SK-N-SH treated with all-trans-retinoic acid at 6 μM for 48 hours (cell line): ENCODE results near the gene G3BP2.

Experiments used
- ATAC-seq: fragments of 200-7000 bp; cut with Tn5 transposase; 3 replicates; pipeline ENCODE4 v1.9.1; 2020; ENCODE audit warnings: mild to moderate bottlenecking, moderate library complexity
- ARNTL ChIP-seq: fragments of 450-650 bp; formaldehyde crosslinking; IDR thresholded peaks from 2 replicates; pipeline ENCODE4 v1.5.0; 2020; ENCODE audit warnings: low read depth, mild to moderate bottlenecking, moderate library complexity, borderline replicate concordance
- BACH2 ChIP-seq: fragments of 250-450 bp; sonication (Bioruptor Pico); IDR thresholded peaks from 2 replicates; pipeline ENCODE4 v1.9.0; 2021; ENCODE audit warnings: mild to moderate bottlenecking, borderline replicate concordance
- ESRRG ChIP-seq: fragments of 250-450 bp; sonication (Bioruptor Pico); IDR thresholded peaks from 2 replicates; pipeline ENCODE4 v1.6.1; 2021; ENCODE audit warnings: mild to moderate bottlenecking
- GLIS3 ChIP-seq: fragments of 250-450 bp; sonication (Bioruptor Pico); IDR thresholded peaks from 2 replicates; pipeline ENCODE4 v1.5.0; 2020; ENCODE audit warnings: mild to moderate bottlenecking, moderate library complexity
- ISL1 ChIP-seq: fragments of 250-450 bp; sonication (Bioruptor Pico); IDR thresholded peaks from 2 replicates; pipeline ENCODE4 v2.1.2; 2022; ENCODE audit warnings: mild to moderate bottlenecking, moderate library complexity
- OSR1 ChIP-seq: fragments of 250-450 bp; sonication (Bioruptor Pico); IDR thresholded peaks from 2 replicates; pipeline ENCODE4 v1.8.0; 2022; ENCODE audit warnings: moderate library complexity, mild to moderate bottlenecking, inconsistent platforms
- PPARA ChIP-seq: fragments of 250-450 bp; sonication (Bioruptor Pico); IDR thresholded peaks from 2 replicates; pipeline ENCODE4 v1.5.0; 2020; ENCODE audit warnings: mild to moderate bottlenecking, borderline replicate concordance
- RARB ChIP-seq: fragments of 250-450 bp; sonication (Bioruptor Pico); IDR thresholded peaks from 2 replicates; pipeline ENCODE4 v1.8.0; 2021; ENCODE audit warnings: mild to moderate bottlenecking, moderate library complexity
- SNAI2 ChIP-seq: fragments of 250-450 bp; sonication (Bioruptor Pico); IDR thresholded peaks from 2 replicates; pipeline ENCODE4 v1.5.0; 2020; ENCODE audit warnings: mild to moderate bottlenecking, moderate library complexity
- TCF4 ChIP-seq: fragments of 250-450 bp; sonication (Bioruptor Pico); IDR thresholded peaks from 2 replicates; pipeline ENCODE4 v1.8.0; 2021; ENCODE audit warnings: mild to moderate bottlenecking, moderate library complexity, borderline replicate concordance
- TOX ChIP-seq: fragments of 250-450 bp; sonication (Bioruptor Pico); IDR thresholded peaks from 2 replicates; pipeline ENCODE4 v1.8.0; 2021; ENCODE audit warnings: mild to moderate bottlenecking, moderate library complexity, borderline replicate concordance
- ZC3H10 ChIP-seq: fragments of 250-450 bp; sonication (Bioruptor Pico); IDR thresholded peaks from 2 replicates; pipeline ENCODE4 v1.5.1; 2021; ENCODE audit warnings: mild to moderate bottlenecking, moderate library complexity
- ZFP3 ChIP-seq: fragments of 250-450 bp; sonication (Bioruptor Pico); IDR thresholded peaks from 2 replicates; pipeline ENCODE4 v1.5.0; 2020; ENCODE audit warnings: mild to moderate bottlenecking, moderate library complexity
- ZFP30 ChIP-seq: fragments of 450-650 bp; formaldehyde crosslinking; IDR thresholded peaks from 2 replicates; pipeline ENCODE4 v1.5.0; 2022; ENCODE audit warnings: mild to moderate bottlenecking, moderate library complexity
- ZNF565 ChIP-seq: fragments of 450-650 bp; formaldehyde crosslinking; conservative IDR thresholded peaks from 2 replicates; pipeline ENCODE4 v1.5.0; 2020; ENCODE audit warnings: low read depth, mild to moderate bottlenecking, moderate library complexity
- ZNF70 ChIP-seq: fragments of 450-650 bp; formaldehyde crosslinking; IDR thresholded peaks from 2 replicates; pipeline ENCODE4 v1.5.0; 2020; ENCODE audit warnings: mild to moderate bottlenecking, moderate library complexity
- ZNF8 ChIP-seq: fragments of 450-650 bp; formaldehyde crosslinking; IDR thresholded peaks from 2 replicates; pipeline ENCODE4 v1.5.0; 2020; ENCODE audit warnings: mild to moderate bottlenecking, moderate library complexity
- TF ChIP-seq, protein P1 (sequence below): fragments of 250-450 bp; sonication (Bioruptor Pico); IDR thresholded peaks from 2 replicates; pipeline ENCODE4 v1.5.1; 2020; ENCODE audit warnings: low read depth, mild to moderate bottlenecking, moderate library complexity
- TF ChIP-seq, protein P2 (sequence below): fragments of 250-450 bp; sonication (Bioruptor Pico); IDR thresholded peaks from 2 replicates; pipeline ENCODE4 v1.8.0; 2021; ENCODE audit warnings: low read depth, mild to moderate bottlenecking, moderate library complexity, borderline replicate concordance
- TF ChIP-seq, protein P3 (sequence below): fragments of 250-450 bp; sonication (Bioruptor Pico); IDR thresholded peaks from 2 replicates; pipeline ENCODE4 v1.5.1; 2021; ENCODE audit warnings: mild to moderate bottlenecking, moderate library complexity
- TF ChIP-seq, protein P4 (sequence below): fragments of 250-450 bp; sonication (Bioruptor Pico); IDR thresholded peaks from 2 replicates; pipeline ENCODE4 v1.5.0; 2020; ENCODE audit warnings: mild to moderate bottlenecking, moderate library complexity
- TF ChIP-seq, protein P5 (sequence below): fragments of 250-450 bp; sonication (Bioruptor Pico); IDR thresholded peaks from 2 replicates; pipeline ENCODE4 v1.8.0; 2020; ENCODE audit warnings: mild to moderate bottlenecking, moderate library complexity, borderline replicate concordance

Gene G3BP2

DNA sequence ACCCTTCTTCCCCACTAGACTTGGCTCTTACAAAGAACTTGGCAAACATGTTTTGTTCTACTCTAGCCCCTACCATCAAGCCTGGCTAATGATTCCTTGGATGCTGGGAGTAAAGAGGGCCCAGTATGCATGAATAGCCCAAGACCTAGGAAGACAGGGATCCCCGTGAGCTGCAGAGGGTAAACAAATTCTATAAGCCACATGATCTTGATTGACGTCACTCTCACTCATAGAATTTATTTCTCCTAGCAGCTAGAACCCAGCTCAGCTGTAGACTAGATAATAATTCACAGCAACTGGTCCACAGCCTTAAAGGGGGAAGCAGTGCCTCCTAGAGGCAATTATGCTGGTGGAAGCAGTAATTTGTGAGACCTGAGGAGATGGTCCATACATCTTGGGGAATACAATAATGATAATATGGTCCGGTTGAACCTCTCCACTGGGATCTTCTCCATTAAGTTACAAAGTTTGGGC, 35.0 kb upstream of the G3BP2 start:
- peak; percentile 63 for ATAC-seq
- TF ChIP-seq, protein P1, sequence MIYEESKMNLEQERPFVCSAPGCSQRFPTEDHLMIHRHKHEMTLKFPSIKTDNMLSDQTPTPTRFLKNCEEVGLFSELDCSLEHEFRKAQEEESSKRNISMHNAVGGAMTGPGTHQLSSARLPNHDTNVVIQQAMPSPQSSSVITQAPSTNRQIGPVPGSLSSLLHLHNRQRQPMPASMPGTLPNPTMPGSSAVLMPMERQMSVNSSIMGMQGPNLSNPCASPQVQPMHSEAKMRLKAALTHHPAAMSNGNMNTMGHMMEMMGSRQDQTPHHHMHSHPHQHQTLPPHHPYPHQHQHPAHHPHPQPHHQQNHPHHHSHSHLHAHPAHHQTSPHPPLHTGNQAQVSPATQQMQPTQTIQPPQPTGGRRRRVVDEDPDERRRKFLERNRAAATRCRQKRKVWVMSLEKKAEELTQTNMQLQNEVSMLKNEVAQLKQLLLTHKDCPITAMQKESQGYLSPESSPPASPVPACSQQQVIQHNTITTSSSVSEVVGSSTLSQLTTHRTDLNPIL (CRISPR knock-in tag): no peak
- TF ChIP-seq OSR1 (CRISPR knock-in tag) (no peak), TCF4 (CRISPR knock-in tag) (no peak), RARB (CRISPR knock-in tag) (no peak), BACH2 (no peak), ARNTL (CRISPR knock-in tag) (no peak), ZFP3 (CRISPR knock-in tag) (no peak), TOX (CRISPR knock-in tag) (no peak), ZNF8 (CRISPR knock-in tag) (no peak), SNAI2 (no peak), ZC3H10 (CRISPR knock-in tag) (no peak), ZFP30 (no peak), GLIS3 (CRISPR knock-in tag) (no peak)
- TF ChIP-seq, protein P2, sequence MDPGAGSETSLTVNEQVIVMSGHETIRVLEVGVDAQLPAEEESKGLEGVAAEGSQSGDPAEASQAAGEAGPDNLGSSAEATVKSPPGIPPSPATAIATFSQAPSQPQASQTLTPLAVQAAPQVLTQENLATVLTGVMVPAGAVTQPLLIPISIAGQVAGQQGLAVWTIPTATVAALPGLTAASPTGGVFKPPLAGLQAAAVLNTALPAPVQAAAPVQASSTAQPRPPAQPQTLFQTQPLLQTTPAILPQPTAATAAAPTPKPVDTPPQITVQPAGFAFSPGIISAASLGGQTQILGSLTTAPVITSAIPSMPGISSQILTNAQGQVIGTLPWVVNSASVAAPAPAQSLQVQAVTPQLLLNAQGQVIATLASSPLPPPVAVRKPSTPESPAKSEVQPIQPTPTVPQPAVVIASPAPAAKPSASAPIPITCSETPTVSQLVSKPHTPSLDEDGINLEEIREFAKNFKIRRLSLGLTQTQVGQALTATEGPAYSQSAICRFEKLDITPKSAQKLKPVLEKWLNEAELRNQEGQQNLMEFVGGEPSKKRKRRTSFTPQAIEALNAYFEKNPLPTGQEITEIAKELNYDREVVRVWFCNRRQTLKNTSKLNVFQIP (CRISPR knock-in tag): no peak
- TF ChIP-seq, protein P3, sequence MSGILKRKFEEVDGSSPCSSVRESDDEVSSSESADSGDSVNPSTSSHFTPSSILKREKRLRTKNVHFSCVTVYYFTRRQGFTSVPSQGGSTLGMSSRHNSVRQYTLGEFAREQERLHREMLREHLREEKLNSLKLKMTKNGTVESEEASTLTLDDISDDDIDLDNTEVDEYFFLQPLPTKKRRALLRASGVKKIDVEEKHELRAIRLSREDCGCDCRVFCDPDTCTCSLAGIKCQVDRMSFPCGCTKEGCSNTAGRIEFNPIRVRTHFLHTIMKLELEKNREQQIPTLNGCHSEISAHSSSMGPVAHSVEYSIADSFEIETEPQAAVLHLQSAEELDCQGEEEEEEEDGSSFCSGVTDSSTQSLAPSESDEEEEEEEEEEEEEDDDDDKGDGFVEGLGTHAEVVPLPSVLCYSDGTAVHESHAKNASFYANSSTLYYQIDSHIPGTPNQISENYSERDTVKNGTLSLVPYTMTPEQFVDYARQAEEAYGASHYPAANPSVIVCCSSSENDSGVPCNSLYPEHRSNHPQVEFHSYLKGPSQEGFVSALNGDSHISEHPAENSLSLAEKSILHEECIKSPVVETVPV: no peak
- TF ChIP-seq, protein P4, sequence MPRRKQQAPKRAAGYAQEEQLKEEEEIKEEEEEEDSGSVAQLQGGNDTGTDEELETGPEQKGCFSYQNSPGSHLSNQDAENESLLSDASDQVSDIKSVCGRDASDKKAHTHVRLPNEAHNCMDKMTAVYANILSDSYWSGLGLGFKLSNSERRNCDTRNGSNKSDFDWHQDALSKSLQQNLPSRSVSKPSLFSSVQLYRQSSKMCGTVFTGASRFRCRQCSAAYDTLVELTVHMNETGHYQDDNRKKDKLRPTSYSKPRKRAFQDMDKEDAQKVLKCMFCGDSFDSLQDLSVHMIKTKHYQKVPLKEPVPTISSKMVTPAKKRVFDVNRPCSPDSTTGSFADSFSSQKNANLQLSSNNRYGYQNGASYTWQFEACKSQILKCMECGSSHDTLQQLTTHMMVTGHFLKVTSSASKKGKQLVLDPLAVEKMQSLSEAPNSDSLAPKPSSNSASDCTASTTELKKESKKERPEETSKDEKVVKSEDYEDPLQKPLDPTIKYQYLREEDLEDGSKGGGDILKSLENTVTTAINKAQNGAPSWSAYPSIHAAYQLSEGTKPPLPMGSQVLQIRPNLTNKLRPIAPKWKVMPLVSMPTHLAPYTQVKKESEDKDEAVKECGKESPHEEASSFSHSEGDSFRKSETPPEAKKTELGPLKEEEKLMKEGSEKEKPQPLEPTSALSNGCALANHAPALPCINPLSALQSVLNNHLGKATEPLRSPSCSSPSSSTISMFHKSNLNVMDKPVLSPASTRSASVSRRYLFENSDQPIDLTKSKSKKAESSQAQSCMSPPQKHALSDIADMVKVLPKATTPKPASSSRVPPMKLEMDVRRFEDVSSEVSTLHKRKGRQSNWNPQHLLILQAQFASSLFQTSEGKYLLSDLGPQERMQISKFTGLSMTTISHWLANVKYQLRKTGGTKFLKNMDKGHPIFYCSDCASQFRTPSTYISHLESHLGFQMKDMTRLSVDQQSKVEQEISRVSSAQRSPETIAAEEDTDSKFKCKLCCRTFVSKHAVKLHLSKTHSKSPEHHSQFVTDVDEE (CRISPR knock-in tag): no peak

DNA sequence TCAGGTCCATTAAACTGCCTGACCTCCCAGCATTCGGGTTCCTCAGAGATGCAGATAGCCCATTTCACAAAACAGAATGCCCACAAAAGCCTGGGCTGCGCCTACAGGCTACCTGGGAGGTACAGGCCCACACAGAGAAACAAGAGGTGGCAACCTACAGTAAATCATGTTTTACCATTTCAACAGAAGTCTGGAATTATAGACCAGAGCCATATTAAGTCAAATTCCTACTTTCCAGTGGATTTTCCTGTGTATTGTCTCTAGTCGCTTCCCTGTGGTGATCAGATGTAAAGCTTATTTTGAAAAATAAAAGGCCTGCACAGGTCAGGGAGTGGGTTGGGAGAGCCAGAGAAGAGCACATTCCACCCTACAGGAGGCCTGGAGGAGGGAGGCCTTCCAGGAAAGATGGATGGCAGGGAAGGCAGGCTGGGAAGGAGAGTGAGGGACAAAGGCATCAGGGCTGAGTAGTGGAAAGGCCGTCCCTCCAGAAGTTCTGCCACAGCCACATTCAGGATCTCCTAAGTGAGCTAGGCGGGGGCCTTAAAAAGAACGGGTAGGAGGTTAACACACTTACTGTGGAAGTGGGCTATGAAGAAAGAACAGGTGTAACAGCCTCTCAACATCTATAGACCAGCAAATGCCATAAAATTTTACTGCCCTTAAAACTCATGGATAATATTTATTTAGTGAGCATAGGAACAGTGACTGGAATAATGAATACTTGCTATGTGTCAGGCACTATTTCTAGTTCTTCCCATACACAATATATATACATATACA, 32.2 kb upstream of the G3BP2 start:
- no peak for ATAC-seq
- TF ChIP-seq ZNF565 (CRISPR knock-in tag) (no peak), GLIS3 (CRISPR knock-in tag) (no peak)

DNA sequence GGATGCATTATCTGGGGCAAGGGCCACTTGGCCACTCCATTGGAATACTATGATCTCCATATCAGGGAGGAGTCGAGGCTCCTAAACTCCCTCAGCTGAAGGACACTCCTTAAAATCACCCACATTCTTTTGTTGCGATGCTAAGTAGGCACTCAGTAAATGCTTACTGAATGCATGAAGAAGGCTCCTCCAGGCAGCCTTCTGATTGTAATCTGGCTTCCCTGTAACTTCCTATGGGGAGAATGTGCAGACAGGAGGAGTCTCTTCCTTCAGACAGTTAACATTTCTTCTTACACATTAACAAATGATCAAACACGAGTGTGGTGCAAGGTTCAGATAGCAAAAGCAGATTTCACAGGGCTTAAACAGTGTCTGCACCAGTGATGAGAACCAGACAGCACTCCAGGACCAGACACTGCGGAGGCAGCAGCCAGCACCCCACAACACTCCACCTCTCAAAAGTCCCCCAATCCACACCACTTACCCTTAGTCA, 29.8 kb upstream of the G3BP2 start:
- no peak; the same call in 2 of the 3 replicates for ATAC-seq
- TF ChIP-seq ZFP3 (CRISPR knock-in tag) (no peak), TOX (CRISPR knock-in tag) (no peak), PPARA (CRISPR knock-in tag) (no peak), ESRRG (CRISPR knock-in tag) (no peak), TCF4 (CRISPR knock-in tag) (no peak), ZNF8 (CRISPR knock-in tag) (no peak), RARB (CRISPR knock-in tag) (no peak), ZFP30 (no peak), ISL1 (CRISPR knock-in tag) (no peak), ZNF70 (no peak), BACH2 (no peak), OSR1 (CRISPR knock-in tag) (no peak), ZC3H10 (CRISPR knock-in tag) (no peak)
- TF ChIP-seq, protein P1 (CRISPR knock-in tag): no peak
- TF ChIP-seq, protein P5, sequence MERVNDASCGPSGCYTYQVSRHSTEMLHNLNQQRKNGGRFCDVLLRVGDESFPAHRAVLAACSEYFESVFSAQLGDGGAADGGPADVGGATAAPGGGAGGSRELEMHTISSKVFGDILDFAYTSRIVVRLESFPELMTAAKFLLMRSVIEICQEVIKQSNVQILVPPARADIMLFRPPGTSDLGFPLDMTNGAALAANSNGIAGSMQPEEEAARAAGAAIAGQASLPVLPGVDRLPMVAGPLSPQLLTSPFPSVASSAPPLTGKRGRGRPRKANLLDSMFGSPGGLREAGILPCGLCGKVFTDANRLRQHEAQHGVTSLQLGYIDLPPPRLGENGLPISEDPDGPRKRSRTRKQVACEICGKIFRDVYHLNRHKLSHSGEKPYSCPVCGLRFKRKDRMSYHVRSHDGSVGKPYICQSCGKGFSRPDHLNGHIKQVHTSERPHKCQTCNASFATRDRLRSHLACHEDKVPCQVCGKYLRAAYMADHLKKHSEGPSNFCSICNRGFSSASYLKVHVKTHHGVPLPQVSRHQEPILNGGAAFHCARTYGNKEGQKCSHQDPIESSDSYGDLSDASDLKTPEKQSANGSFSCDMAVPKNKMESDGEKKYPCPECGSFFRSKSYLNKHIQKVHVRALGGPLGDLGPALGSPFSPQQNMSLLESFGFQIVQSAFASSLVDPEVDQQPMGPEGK: no peak
